ENCODE data around the gene ATP2B1.
A peak's percentile ranks its signal among the peaks of the same experiment; 100 is the strongest.

ATP2B1 gene

DNA sequence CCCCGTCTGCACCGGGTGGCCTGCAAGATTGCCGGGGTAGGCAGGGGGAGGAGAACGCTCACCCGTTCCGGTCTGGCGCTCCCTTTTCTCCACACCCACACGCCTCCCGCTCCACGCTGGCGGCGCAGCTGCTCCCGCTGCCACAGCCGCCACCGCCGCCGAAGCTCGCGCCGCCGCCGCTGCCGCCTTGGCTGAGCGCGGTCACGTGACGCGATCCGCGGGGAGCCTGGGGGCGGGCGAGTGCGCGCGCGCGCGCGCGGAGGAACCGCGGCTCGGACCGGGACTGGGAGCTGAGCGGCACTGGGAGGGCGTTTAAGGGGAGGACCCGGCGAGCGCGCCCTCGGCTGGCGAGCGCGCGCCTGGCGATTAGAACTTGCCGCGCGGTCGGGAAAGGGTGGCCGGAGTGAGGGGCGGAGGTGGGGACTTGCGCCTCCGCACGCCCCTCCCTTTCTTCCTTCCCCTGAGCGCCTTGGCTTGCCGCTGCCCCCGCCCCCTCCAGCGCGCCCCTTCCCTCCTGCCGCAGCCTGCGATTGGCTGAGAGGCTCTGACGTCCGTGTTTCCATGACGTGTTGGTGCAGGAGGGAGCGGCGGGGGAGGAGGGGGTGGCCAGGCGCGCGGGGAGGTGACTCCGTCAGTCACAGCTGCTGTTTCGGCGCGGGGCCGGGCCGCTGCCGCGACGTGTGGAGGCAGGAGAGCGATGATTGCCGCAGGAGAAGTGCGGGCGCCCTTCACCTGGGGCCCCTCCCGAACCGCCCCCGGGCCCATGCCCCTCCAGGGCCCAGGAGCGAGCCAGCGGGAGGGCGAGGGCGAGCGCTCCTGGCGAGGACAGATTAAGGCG, 738 bp upstream of the ATP2B1 start (continued):
- TF ChIP-seq ZNF664 (tag by site-specific recombination; IDR thresholded peaks at IDR 0.05) (no peak), GFI1B (tag by site-specific recombination; IDR thresholded peaks at IDR 0.05) (no peak), ZBTB1 (tag by site-specific recombination; IDR thresholded peaks at IDR 0.05) (peak; percentile 82), ZNF571 (tag by site-specific recombination; IDR thresholded peaks at IDR 0.05) (no peak), ZNF221 (tag by site-specific recombination; IDR thresholded peaks at IDR 0.05; ENCODE audit: borderline replicate concordance) (no peak), ZNF112 (tag by site-specific recombination; IDR thresholded peaks at IDR 0.05) (no peak), OVOL3 (tag by site-specific recombination; IDR thresholded peaks at IDR 0.05) (no peak), MYNN (tag by site-specific recombination; IDR thresholded peaks at IDR 0.05; ENCODE audit: borderline replicate concordance) (no peak), SCRT1 (tag by site-specific recombination; IDR thresholded peaks at IDR 0.05; ENCODE audit: borderline replicate concordance) (no peak), ZNF521 (tag by site-specific recombination; IDR thresholded peaks at IDR 0.05) (no peak), ZNF555 (tag by site-specific recombination; conservative IDR thresholded peaks at IDR 0.05) (no peak), ZNF274 (IDR thresholded peaks at IDR 0.05; ENCODE audit: low read length) (no peak), ZNF274 (tag by site-specific recombination; IDR thresholded peaks at IDR 0.05; ENCODE audit: borderline replicate concordance) (no peak), ZNF184 (tag by site-specific recombination; IDR thresholded peaks at IDR 0.05) (peak; percentile 58; the same call in 1 of the 2 replicates), ZNF548 (tag by site-specific recombination; IDR thresholded peaks at IDR 0.05) (no peak), ZNF138 (tag by site-specific recombination; IDR thresholded peaks at IDR 0.05; ENCODE audit: borderline replicate concordance) (no peak), IKZF3 (tag by site-specific recombination; IDR thresholded peaks at IDR 0.05) (peak; percentile 57; the same call in 1 of the 2 replicates), ZNF529 (tag by site-specific recombination; IDR thresholded peaks at IDR 0.05; ENCODE audit: insufficient replicate concordance) (no peak), SALL2 (tag by site-specific recombination; IDR thresholded peaks at IDR 0.05; ENCODE audit: borderline replicate concordance) (no peak), SP2 (tag by site-specific recombination; IDR thresholded peaks at IDR 0.05) (peak; percentile 94), ZNF146 (tag by site-specific recombination; IDR thresholded peaks at IDR 0.05) (peak; percentile 16; the same call in 1 of the 2 replicates), ZFP69B (tag by site-specific recombination; IDR thresholded peaks at IDR 0.05) (peak; percentile 50; the same call in 1 of the 2 replicates), ZNF610 (tag by site-specific recombination; IDR thresholded peaks at IDR 0.05; ENCODE audit: borderline replicate concordance) (peak; percentile 95; the same call in 1 of the 2 replicates), ZSCAN30 (tag by site-specific recombination; IDR thresholded peaks at IDR 0.05) (peak; percentile 30; the same call in 1 of the 2 replicates), ZNF776 (tag by site-specific recombination; IDR thresholded peaks at IDR 0.05; ENCODE audit: borderline replicate concordance) (no peak), YY1 (tag by site-specific recombination; IDR thresholded peaks at IDR 0.05) (no peak), ZNF596 (tag by site-specific recombination; IDR thresholded peaks at IDR 0.05) (no peak; the same call in 1 of the 2 replicates), ZNF157 (tag by site-specific recombination; IDR thresholded peaks at IDR 0.05) (no peak), ZFP41 (tag by site-specific recombination; IDR thresholded peaks at IDR 0.05; ENCODE audit: borderline replicate concordance) (no peak)
- TF ChIP-seq, protein P1, sequence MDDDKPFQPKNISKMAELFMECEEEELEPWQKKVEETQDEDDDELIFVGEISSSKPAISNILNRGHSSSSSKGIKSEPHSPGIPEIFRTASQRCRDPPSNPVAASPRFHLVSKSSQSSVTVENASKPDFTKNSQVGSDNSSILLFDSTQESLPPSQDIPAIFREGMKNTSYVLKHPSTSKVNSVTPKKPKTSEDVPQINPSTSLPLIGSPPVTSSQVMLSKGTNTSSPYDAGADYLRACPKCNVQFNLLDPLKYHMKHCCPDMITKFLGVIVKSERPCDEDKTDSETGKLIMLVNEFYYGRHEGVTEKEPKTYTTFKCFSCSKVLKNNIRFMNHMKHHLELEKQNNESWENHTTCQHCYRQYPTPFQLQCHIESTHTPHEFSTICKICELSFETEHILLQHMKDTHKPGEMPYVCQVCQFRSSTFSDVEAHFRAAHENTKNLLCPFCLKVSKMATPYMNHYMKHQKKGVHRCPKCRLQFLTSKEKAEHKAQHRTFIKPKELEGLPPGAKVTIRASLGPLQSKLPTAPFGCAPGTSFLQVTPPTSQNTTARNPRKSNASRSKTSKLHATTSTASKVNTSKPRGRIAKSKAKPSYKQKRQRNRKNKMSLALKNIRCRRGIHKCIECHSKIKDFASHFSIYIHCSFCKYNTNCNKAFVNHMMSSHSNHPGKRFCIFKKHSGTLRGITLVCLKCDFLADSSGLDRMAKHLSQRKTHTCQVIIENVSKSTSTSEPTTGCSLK (tag by site-specific recombination; IDR thresholded peaks at IDR 0.05): no peak
- TF ChIP-seq, protein P2, sequence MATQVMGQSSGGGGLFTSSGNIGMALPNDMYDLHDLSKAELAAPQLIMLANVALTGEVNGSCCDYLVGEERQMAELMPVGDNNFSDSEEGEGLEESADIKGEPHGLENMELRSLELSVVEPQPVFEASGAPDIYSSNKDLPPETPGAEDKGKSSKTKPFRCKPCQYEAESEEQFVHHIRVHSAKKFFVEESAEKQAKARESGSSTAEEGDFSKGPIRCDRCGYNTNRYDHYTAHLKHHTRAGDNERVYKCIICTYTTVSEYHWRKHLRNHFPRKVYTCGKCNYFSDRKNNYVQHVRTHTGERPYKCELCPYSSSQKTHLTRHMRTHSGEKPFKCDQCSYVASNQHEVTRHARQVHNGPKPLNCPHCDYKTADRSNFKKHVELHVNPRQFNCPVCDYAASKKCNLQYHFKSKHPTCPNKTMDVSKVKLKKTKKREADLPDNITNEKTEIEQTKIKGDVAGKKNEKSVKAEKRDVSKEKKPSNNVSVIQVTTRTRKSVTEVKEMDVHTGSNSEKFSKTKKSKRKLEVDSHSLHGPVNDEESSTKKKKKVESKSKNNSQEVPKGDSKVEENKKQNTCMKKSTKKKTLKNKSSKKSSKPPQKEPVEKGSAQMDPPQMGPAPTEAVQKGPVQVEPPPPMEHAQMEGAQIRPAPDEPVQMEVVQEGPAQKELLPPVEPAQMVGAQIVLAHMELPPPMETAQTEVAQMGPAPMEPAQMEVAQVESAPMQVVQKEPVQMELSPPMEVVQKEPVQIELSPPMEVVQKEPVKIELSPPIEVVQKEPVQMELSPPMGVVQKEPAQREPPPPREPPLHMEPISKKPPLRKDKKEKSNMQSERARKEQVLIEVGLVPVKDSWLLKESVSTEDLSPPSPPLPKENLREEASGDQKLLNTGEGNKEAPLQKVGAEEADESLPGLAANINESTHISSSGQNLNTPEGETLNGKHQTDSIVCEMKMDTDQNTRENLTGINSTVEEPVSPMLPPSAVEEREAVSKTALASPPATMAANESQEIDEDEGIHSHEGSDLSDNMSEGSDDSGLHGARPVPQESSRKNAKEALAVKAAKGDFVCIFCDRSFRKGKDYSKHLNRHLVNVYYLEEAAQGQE (tag by site-specific recombination; IDR thresholded peaks at IDR 0.05): no peak
- TF ChIP-seq, protein P3, sequence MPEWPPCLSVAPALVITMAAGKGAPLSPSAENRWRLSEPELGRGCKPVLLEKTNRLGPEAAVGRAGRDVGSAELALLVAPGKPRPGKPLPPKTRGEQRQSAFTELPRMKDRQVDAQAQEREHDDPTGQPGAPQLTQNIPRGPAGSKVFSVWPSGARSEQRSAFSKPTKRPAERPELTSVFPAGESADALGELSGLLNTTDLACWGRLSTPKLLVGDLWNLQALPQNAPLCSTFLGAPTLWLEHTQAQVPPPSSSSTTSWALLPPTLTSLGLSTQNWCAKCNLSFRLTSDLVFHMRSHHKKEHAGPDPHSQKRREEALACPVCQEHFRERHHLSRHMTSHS (tag by site-specific recombination; IDR thresholded peaks at IDR 0.05): no peak
- TF ChIP-seq, protein P4, sequence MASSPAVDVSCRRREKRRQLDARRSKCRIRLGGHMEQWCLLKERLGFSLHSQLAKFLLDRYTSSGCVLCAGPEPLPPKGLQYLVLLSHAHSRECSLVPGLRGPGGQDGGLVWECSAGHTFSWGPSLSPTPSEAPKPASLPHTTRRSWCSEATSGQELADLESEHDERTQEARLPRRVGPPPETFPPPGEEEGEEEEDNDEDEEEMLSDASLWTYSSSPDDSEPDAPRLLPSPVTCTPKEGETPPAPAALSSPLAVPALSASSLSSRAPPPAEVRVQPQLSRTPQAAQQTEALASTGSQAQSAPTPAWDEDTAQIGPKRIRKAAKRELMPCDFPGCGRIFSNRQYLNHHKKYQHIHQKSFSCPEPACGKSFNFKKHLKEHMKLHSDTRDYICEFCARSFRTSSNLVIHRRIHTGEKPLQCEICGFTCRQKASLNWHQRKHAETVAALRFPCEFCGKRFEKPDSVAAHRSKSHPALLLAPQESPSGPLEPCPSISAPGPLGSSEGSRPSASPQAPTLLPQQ (tag by site-specific recombination; IDR thresholded peaks at IDR 0.05): peak; percentile 84

Measured in HEK293 (cell line).